H1 (cell line): Measurements from ENCODE around the gene LMX1B. TPM values are rescaled to one million over a fixed set of nuclear protein-coding genes. Genes with fewer than 3 reads are reported as not detected.

Source experiments
- CTCF ChIA-PET: fragments of 300-600 bp; sonication (Branson Sonifier 250); formaldehyde crosslinking; loops from one replicate; lab custom pipeline; 2021; ENCODE audit not compliant: partially characterized antibody; lab: Charles Lee
- POLR2A ChIA-PET: fragments of 300-600 bp; sonication (Branson Sonifier 250); formaldehyde crosslinking; loops from one replicate; lab custom pipeline; 2021; ENCODE audit warnings: inconsistent platforms; ENCODE audit not compliant: partially characterized antibody; lab: Charles Lee
- DNase-seq, 2 experiments: peaks; one replicate each; pipeline versions ENCODE4 v3.0.0 to v3.0.0-alpha.2; 2010 to 2022; ENCODE audit warnings: low spot score in 2 of 2, low read depth in 1 of 2, mixed read lengths in 1 of 2
- FAIRE-seq: peaks from 2 replicates; lab custom pipeline; 2011; peaks lifted over from hg19 to GRCh38; lab: Jason Lieb, UNC
- H2AFZ ChIP-seq: 2 replicates; pipeline ENCODE4 v1.8.1; 2012; ENCODE audit warnings: low read length, inconsistent platforms
- H2AK5ac ChIP-seq: 2 replicates; pipeline ENCODE4 v1.6.1; 2013; ENCODE audit warnings: low read depth, low read length
- H2BK120ac ChIP-seq: replicated peaks from 2 replicates; pipeline ENCODE3; 2013; ENCODE audit warnings: low read depth, low read length, inconsistent platforms
- H2BK12ac ChIP-seq: 2 replicates; pipeline ENCODE4 v1.6.1; 2013; ENCODE audit warnings: low read depth, low read length
- H2BK15ac ChIP-seq: 2 replicates; pipeline ENCODE4 v1.6.1; 2013; ENCODE audit warnings: low read length
- H2BK20ac ChIP-seq: 2 replicates; pipeline ENCODE4 v1.6.1; 2013; ENCODE audit warnings: low read length
- H2BK5ac ChIP-seq: 2 replicates; pipeline ENCODE4 v1.6.1; 2013; ENCODE audit warnings: low read depth, low read length
- H3K14ac ChIP-seq: 2 replicates; pipeline ENCODE4 v1.6.1; 2013; ENCODE audit warnings: inconsistent platforms; ENCODE audit not compliant: insufficient read length
- H3K18ac ChIP-seq: 2 replicates; pipeline ENCODE4 v1.6.1; 2013; ENCODE audit warnings: low read length; ENCODE audit errors: extremely low read depth
- H3K23ac ChIP-seq: 2 replicates; pipeline ENCODE4 v1.6.1; 2013; ENCODE audit warnings: inconsistent platforms; ENCODE audit not compliant: insufficient read length
- H3K23me2 ChIP-seq: 2 replicates; pipeline ENCODE4 v1.6.1; 2013; ENCODE audit warnings: low read depth, low read length
- H3K27ac ChIP-seq: 2 replicates; pipeline ENCODE4 v1.6.1; 2011; ENCODE audit warnings: low read depth, low read length, inconsistent platforms
- H3K27me3 ChIP-seq, 4 experiments: replicated peaks in 1 of 4; 1 replicate in 1 of 4; 2 replicates in 3 of 4; pipeline versions ENCODE4 v1.6.1 to v1.8.1; 2011 to 2013; ENCODE audit warnings: low read length in 3 of 4, mild to moderate bottlenecking in 3 of 4, inconsistent platforms in 2 of 4, mixed read lengths in 2 of 4, moderate library complexity in 1 of 4; ENCODE audit not compliant: control insufficient read depth in 3 of 4, insufficient read depth in 3 of 4; ENCODE audit errors: extremely low read depth in 1 of 4
- H3K36me3 ChIP-seq, 4 experiments: 2 replicates each; pipeline versions ENCODE4 v1.6.1 to v1.8.1; 2011 to 2013; ENCODE audit warnings: mild to moderate bottlenecking in 4 of 4, low read length in 3 of 4, moderate library complexity in 2 of 4, control low read depth in 1 of 4, inconsistent platforms in 1 of 4; ENCODE audit not compliant: insufficient read depth in 4 of 4, control insufficient read depth in 2 of 4
- H3K4ac ChIP-seq: replicated peaks from 2 replicates; pipeline ENCODE3; 2013; ENCODE audit warnings: low read length, low read depth, mixed read lengths, inconsistent platforms; ENCODE audit not compliant: insufficient read length
- H3K4me1 ChIP-seq, 4 experiments: replicated peaks in 1 of 4; 1 replicate in 1 of 4; 2 replicates in 3 of 4; pipeline versions ENCODE4 v1.6.1 to v1.8.1; 2011 to 2013; ENCODE audit warnings: low read length in 3 of 4, inconsistent platforms in 2 of 4, mixed read lengths in 1 of 4; ENCODE audit not compliant: insufficient read depth in 4 of 4, control insufficient read depth in 3 of 4
- H3K4me2 ChIP-seq, 2 experiments: 2 replicates each; pipeline versions ENCODE4 v1.6.1 to v1.8.1; 2011 to 2013; ENCODE audit warnings: low read depth in 2 of 2, low read length in 2 of 2, control low read depth in 1 of 2, inconsistent platforms in 1 of 2, mild to moderate bottlenecking in 1 of 2; ENCODE audit not compliant: insufficient read depth in 1 of 2
- H3K4me3 ChIP-seq, 4 experiments: fragments of 200-600, 300-600 bp in 1 of 4; sonication (generic), shearing (Covaris generic), sonication (Bioruptor Twin) in 1 of 4; 2 replicates each; pipeline versions ENCODE4 v1.5.1 to v1.8.1; 2011 to 2016; ENCODE audit warnings: low read length in 4 of 4, low read depth in 3 of 4, control low read depth in 2 of 4, inconsistent platforms in 2 of 4, mild to moderate bottlenecking in 2 of 4, mixed read lengths in 1 of 4, moderate library complexity in 1 of 4; ENCODE audit not compliant: insufficient read depth in 2 of 4; ENCODE audit errors: extremely low read depth in 1 of 4
- H3K56ac ChIP-seq: replicated peaks from 2 replicates; pipeline ENCODE3; 2013; ENCODE audit warnings: low read depth, mild to moderate bottlenecking, mixed read lengths, low read length, inconsistent platforms; ENCODE audit not compliant: insufficient read length
- H3K79me1 ChIP-seq: 2 replicates; pipeline ENCODE4 v1.6.1; 2013; ENCODE audit warnings: low read depth, low read length, control low read depth
- H3K79me2 ChIP-seq, 2 experiments: 2 replicates each; pipeline versions ENCODE4 v1.6.1 to v1.8.1; 2012 to 2013; ENCODE audit warnings: low read length in 2 of 2, mild to moderate bottlenecking in 2 of 2, inconsistent platforms in 1 of 2; ENCODE audit not compliant: insufficient read depth in 2 of 2, control insufficient read depth in 1 of 2
- H3K9ac ChIP-seq, 4 experiments: replicated peaks in 1 of 4; 1 replicate in 1 of 4; 2 replicates in 3 of 4; pipeline versions ENCODE4 v1.6.1 to v1.8.1; 2011 to 2013; ENCODE audit warnings: low read depth in 3 of 4, low read length in 3 of 4, control low read depth in 2 of 4, mild to moderate bottlenecking in 2 of 4, moderate library complexity in 2 of 4, inconsistent platforms in 1 of 4; ENCODE audit errors: extremely low read depth in 1 of 4
- H3K9me3 ChIP-seq, 2 experiments: 2 replicates each; pipeline versions ENCODE4 v1.6.1 to v1.8.1; 2012 to 2013; ENCODE audit warnings: mild to moderate bottlenecking in 2 of 2, moderate library complexity in 2 of 2, control low read depth in 1 of 2, inconsistent platforms in 1 of 2, low read depth in 1 of 2, low read length in 1 of 2, mixed read lengths in 1 of 2; ENCODE audit not compliant: insufficient read depth in 2 of 2
- H4K20me1 ChIP-seq, 2 experiments: replicated peaks in 1 of 2; 2 replicates each; pipeline versions ENCODE3 to v1.8.1; 2011 to 2013; ENCODE audit warnings: inconsistent platforms in 2 of 2, low read length in 2 of 2, mild to moderate bottlenecking in 1 of 2; ENCODE audit not compliant: insufficient read depth in 2 of 2, control insufficient read depth in 1 of 2
- H4K5ac ChIP-seq: 2 replicates; pipeline ENCODE4 v1.6.1; 2013; ENCODE audit warnings: low read length, low read depth, mixed read lengths, inconsistent platforms; ENCODE audit not compliant: insufficient read length
- H4K8ac ChIP-seq: 2 replicates; pipeline ENCODE4 v1.8.0; 2013; ENCODE audit warnings: mild to moderate bottlenecking, moderate library complexity, low read length, inconsistent platforms; ENCODE audit not compliant: insufficient read depth; ENCODE audit errors: extremely low read depth
- H4K91ac ChIP-seq: replicated peaks from 2 replicates; pipeline ENCODE3; 2013; ENCODE audit warnings: low read length, mixed read lengths, inconsistent platforms; ENCODE audit not compliant: insufficient read length
- BCL11A ChIP-seq, 2 experiments: IDR thresholded peaks; one replicate each; pipeline ENCODE4 v1.6.1; 2011; ENCODE audit warnings: low read depth in 2 of 2, low read length in 2 of 2, mild to moderate bottlenecking in 2 of 2
- E2F6 ChIP-seq: IDR thresholded peaks from 2 replicates; pipeline ENCODE4 v1.6.1; 2012; ENCODE audit warnings: inconsistent platforms
- EP300 ChIP-seq, 2 experiments: IDR thresholded peaks; 1 replicate in 1 of 2; 2 replicates in 1 of 2; pipeline ENCODE4 v1.6.1; 2011 to 2012; ENCODE audit warnings: low read depth in 2 of 2, low read length in 2 of 2, mild to moderate bottlenecking in 2 of 2, borderline replicate concordance in 1 of 2, inconsistent platforms in 1 of 2, moderate library complexity in 1 of 2
- EZH2 ChIP-seq: fragments of 200-600 bp; sonication (generic); IDR thresholded peaks from 2 replicates; pipeline ENCODE4 v1.7.1; 2012; ENCODE audit warnings: low read depth, mild to moderate bottlenecking, moderate library complexity, low read length, inconsistent platforms; ENCODE audit not compliant: severe bottlenecking
- HDAC6 ChIP-seq: IDR thresholded peaks from one replicate; pipeline ENCODE4 v1.7.1; 2012; ENCODE audit warnings: low read depth, mild to moderate bottlenecking, inconsistent platforms, low read length, moderate library complexity
- JUN ChIP-seq: IDR thresholded peaks from 2 replicates; pipeline ENCODE4 v1.6.1; 2011; ENCODE audit warnings: low read depth, mild to moderate bottlenecking, improper control_type of control experiment, low read length
- KDM1A ChIP-seq: fragments of 200-600, 300-600 bp; sonication (generic); IDR thresholded peaks from 2 replicates; pipeline ENCODE4 v1.7.1; 2016; ENCODE audit warnings: mild to moderate bottlenecking, low read length, borderline replicate concordance
- RNF2 ChIP-seq: fragments of 200-900, 300-1000 bp; sonication (generic); IDR thresholded peaks from 2 replicates; pipeline ENCODE4 v1.7.1; 2016; ENCODE audit warnings: borderline replicate concordance, low read depth, mild to moderate bottlenecking, antibody characterized with exemption, low read length; ENCODE audit not compliant: poor library complexity, severe bottlenecking; ENCODE audit errors: missing control alignments
- RXRA ChIP-seq: IDR thresholded peaks from 2 replicates; pipeline ENCODE4 v1.6.1; 2011; ENCODE audit warnings: low read depth, mild to moderate bottlenecking, low read length, moderate library complexity; ENCODE audit not compliant: insufficient read depth
- SIN3A ChIP-seq, 2 experiments: IDR thresholded peaks in 1 of 2; conservative IDR thresholded peaks in 1 of 2; 2 replicates each; pipeline ENCODE4 v1.6.1; 2011 to 2012; ENCODE audit warnings: low read length in 2 of 2, improper control_type of control experiment in 1 of 2, low read depth in 1 of 2, mild to moderate bottlenecking in 1 of 2
- SUZ12 ChIP-seq: fragments of 200-600 bp; sonication (generic); IDR thresholded peaks from 2 replicates; pipeline ENCODE4 v1.6.1; 2012; ENCODE audit warnings: mild to moderate bottlenecking, inconsistent platforms, low read length, moderate library complexity, mixed read lengths
- TAF7 ChIP-seq: optimal IDR thresholded peaks from 2 replicates; pipeline ENCODE3; 2011; ENCODE audit warnings: low read depth, mild to moderate bottlenecking, inconsistent platforms, low read length, moderate library complexity, borderline replicate concordance
- WGBS, 2 experiments: shearing (Covaris generic) in 1 of 2; methylation state at CpG; one replicate each; pipeline versions ENCODE4 v1.1.6 to v1.1.7; 2013 to 2015; ENCODE audit warnings: low lambda C conversion rate in 2 of 2, mixed read lengths in 2 of 2, inconsistent platforms in 1 of 2, low coverage in 1 of 2, missing lambda C conversion rate in 1 of 2; ENCODE audit not compliant: insufficient replicate concordance in 2 of 2, insufficient coverage in 1 of 2, insufficient read length in 1 of 2; ENCODE audit errors: extremely low coverage in 1 of 2, missing lambda C conversion rate in 1 of 2; 5-methylcytosine and 5-hydroxymethylcytosine counted together
- polyA plus RNA-seq, 7 experiments: library from polyadenylated mRNA; depleted of rRNA in 3 of 7; stranded (reverse) in 5 of 7; unstranded in 2 of 7; fragments of >200 nt in 5 of 7; fragments of 200-250 nt in 2 of 7; gene quantifications; 1 replicate in 5 of 7; 2 replicates in 1 of 7; 4 replicates in 1 of 7; pipeline versions ENCODE4 v1.2.1 to v1.2.3, GENCODE V29; 2011 to 2013; ENCODE audit warnings: missing spikeins in 2 of 7, mixed read lengths in 2 of 7
- total RNA-seq: library from RNA; stranded (reverse); fragmentation: NEBNext Ultra II Directional; extraction: Animal tissue kit (Norgen Biotek cat#: 25700); gene quantifications from 2 replicates; pipeline ENCODE4 v1.2.1, GENCODE V29; 2021

Gene LMX1B
- total and polyA plus RNA-seq, 2 of the 8 experiments (the other 6 are each of a cell fraction or from before 2014, with no cell fraction given): 0.09 to 0.37 TPM

GRCh38 chr9:126708178-126708577 is 94.5 kb downstream of the LMX1B start:
- Histone ChIP-seq H3K23me2 (no peaks in the 10 kb centered on the region; the same call in 1 of the 2 replicates), H2BK20ac (no peak overlapping the region), H3K9me3 (no peaks in the 10 kb centered on the region), H3K79me2 (no peaks in the 10 kb centered on the region), H2AFZ (no peak overlapping the region), H3K4me3 (no peak overlapping the region), H4K8ac (no peak overlapping the region), H3K79me1 (no peaks in the 10 kb centered on the region), H3K4me1 (peaks cover 0 to 7% (median 5%) of the 10 kb centered on the region in 4 experiments; a peak in 4 of 7 replicates), H4K5ac (no peak overlapping the region), H3K4ac (no peak overlapping the region), H3K14ac (no peak overlapping the region), H2BK15ac (no peak overlapping the region), H3K36me3 (no peaks in the 10 kb centered on the region), H2BK5ac (no peak overlapping the region), H3K27me3 (peaks cover 4 to 31% (median 24%) of the 10 kb centered on the region in 4 experiments), H2BK120ac (no peak overlapping the region), H3K23ac (no peak overlapping the region), H4K20me1 (no peaks in the 10 kb centered on the region), H4K91ac (no peak overlapping the region), H2BK12ac (no peak overlapping the region), H3K56ac (no peak overlapping the region), H3K27ac (no peak overlapping the region), H3K18ac (no peak overlapping the region), H2AK5ac (no peak overlapping the region), H3K4me2 (no peak overlapping the region), H3K9ac (no peak overlapping the region)
- ChIA-PET POLR2A (no interaction called here), CTCF (interaction anchor here (1.4 to 11.7 kb wide), 9 partner anchors 12 to 100 kb away, joined by 4 to 415 read pairs (median 45); no protein-coding TSS in a partner anchor)
- 79% methylated on average over 4 of the region's 4 CpGs; no CpG with 5 or more reads in 1 of the 2 experiments for WGBS, 2 experiments
- no peak for FAIRE-seq
- DNase-seq: no peak
- TF ChIP-seq HDAC6 (no peak), TAF7 (no peak), SIN3A (conservative IDR thresholded peaks at IDR 0.05 in 1 of 2, IDR thresholded peaks at IDR 0.05 in 1 of 2; ENCODE audit: low read depth in 1 of 2, low read length in 2 of 2) (no peak), SUZ12 (no peak), RNF2 (no peak), EZH2 (no peak), E2F6 (no peak), JUN (no peak), BCL11A (IDR thresholded peaks at IDR 0.05; ENCODE audit: low read depth in 2 of 2, low read length in 2 of 2) (no peak), EP300 (IDR thresholded peaks at IDR 0.05; ENCODE audit: borderline replicate concordance in 1 of 2, low read depth in 2 of 2, low read length in 2 of 2) (no peak), RXRA (no peak), KDM1A (no peak)
